ENCODE data around the gene IMP3. TPM values are rescaled to one million over a fixed set of nuclear protein-coding genes. Genes with fewer than 3 reads are reported as not detected.

IMP3 gene
- total RNA-seq, 4 donors from 2014 or later = 162 to 194 (median 170) TPM

GRCh38 chr15:75676688-75677464 is 36.9 kb upstream of the IMP3 start:
- TF ChIP-seq CTCF (IDR thresholded peaks at IDR 0.05) = no peak
- ATAC-seq (ENCODE audit: low FRiP score) (no peak), DNase-seq (ENCODE audit: low spot score) (no peak)

DNA sequence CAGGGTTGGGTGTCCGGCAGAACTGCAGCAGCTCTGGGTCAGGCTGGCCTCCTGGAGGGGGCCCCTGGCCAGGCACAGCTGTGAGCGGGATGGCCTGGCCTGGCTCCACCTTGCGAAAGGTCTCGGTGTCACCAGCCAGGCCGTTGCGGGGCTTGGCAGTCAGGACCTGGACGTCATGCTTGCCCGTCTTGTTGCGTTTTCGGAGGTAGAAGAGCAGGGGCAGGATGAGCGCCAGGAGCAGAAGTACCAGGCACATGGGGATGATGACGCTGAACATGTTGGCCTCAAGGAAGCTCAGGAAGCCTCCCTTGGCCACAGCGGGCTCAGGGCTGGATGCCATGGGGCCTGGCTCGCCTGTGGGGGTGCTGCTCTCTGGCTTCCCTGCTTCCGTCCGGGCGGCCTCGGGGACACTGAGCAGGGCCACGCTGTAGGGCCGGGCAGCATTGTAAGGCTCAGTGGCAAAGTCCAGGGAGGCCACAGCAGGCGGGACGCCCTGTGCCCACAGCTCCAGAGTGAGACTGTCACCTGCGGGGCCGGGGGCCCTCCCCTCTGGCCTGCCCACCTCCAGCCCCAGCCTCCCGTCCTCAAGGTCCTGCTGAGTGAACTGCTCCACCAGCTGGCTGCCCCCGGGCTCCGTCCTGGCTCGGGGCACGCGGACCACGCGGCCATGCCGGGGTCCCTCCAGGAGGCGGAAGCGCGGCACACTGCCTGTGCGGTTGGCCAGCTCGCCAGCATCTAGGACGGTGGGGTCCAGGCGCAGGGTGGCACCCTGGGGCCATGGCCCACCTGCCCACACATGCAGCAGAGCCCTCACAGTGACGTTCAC is 35.8 kb upstream of the IMP3 start:
- TF ChIP-seq CTCF (IDR thresholded peaks at IDR 0.05) = no peak
- no peak for ATAC-seq (ENCODE audit: low FRiP score)
- no peak for DNase-seq (ENCODE audit: low spot score)

GRCh38 chr15:75674366-75674765 is 34.3 kb upstream of the IMP3 start:
- no peak for DNase-seq (ENCODE audit: low spot score)
- no peak for ATAC-seq (ENCODE audit: low FRiP score)
- no peak for TF ChIP-seq CTCF (IDR thresholded peaks at IDR 0.05)

DNA sequence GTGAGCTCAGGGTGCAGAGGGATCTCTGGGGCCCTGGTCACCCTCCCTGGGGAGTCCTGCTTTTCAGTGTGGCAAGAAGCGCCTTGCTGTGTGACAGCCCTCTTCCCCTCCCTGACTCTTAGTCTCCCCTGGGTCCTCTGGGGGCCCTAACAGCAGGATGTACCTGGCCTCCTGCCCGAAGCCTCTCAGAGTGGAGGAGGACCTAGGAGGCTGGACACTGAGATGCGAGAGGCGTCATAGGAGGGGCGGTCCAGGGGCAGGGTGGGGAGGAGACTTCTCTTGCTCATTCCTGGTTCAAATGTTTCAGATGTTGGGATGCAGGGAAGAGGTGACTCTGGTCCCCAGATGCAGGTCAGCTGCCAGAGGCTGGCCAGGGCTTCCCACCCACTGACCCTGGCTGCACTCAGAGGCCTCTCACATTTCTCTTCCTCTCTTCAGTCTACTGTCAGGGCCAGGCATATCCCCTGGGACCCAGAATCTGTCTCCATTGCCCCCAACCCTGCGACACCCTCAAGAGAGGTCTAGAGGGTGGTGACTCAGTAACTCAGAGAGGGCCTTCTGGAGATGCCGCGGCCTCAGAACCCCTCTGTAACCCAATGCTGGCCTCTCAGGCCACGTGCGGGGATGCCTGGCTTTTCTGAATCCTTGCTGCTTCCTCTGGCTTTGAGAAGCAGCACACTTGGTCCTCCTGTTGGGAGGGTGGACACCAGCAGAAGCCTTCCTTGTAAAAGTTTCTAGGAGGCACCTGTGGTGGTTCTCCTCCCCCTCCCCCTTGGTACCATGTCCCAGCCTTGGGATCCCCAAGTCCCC is 33.6 kb upstream of the IMP3 start:
- no peak for TF ChIP-seq CTCF (IDR thresholded peaks at IDR 0.05)
- ATAC-seq (ENCODE audit: low FRiP score) (peak; percentile 68), DNase-seq (ENCODE audit: low spot score) (peak; percentile 53)

- ATAC-seq (ENCODE audit: low FRiP score) (peak; percentile 42), DNase-seq (ENCODE audit: low spot score) (no peak)
- no peak for TF ChIP-seq CTCF (IDR thresholded peaks at IDR 0.05)
Measured at GRCh38 chr15:75672646-75673425, 32.8 kb upstream of the IMP3 start.
